Kidney (tissue), 14 donors: Measurements from ENCODE around the gene FAM53C. TPM values are rescaled to one million over a fixed set of nuclear protein-coding genes. Genes with fewer than 3 reads are reported as not detected.

Experiments used
- DNase-seq, 5 donors: peaks; one replicate each; pipeline ENCODE4 v3.0.0-alpha.2; 2013 to 2020
- FAIRE-seq: peaks from 2 replicates; lab custom pipeline; 2012; peaks lifted over from hg19 to GRCh38; lab: Jason Lieb, UNC
- H3K27ac ChIP-seq, 2 donors: one replicate each; pipeline ENCODE4 v1.7.0; 2013; ENCODE audit warnings: low read depth in 2 of 2, low read length in 2 of 2, inconsistent platforms in 1 of 2
- H3K27me3 ChIP-seq: one replicate; pipeline ENCODE4 v1.7.1; 2013; ENCODE audit warnings: low read length, inconsistent platforms; ENCODE audit not compliant: control insufficient read depth, insufficient read depth
- H3K36me3 ChIP-seq, 3 donors: one replicate each; pipeline versions ENCODE4 v1.7.0 to v1.7.1; 2013; ENCODE audit warnings: low read length in 3 of 3, control low read depth in 1 of 3, inconsistent platforms in 1 of 3; ENCODE audit not compliant: insufficient read depth in 3 of 3, control insufficient read depth in 2 of 3
- H3K4me1 ChIP-seq, 3 donors: one replicate each; pipeline versions ENCODE4 v1.7.0 to v1.7.1; 2013; ENCODE audit warnings: low read length in 3 of 3, inconsistent platforms in 1 of 3, low read depth in 1 of 3; ENCODE audit not compliant: control insufficient read depth in 2 of 3, insufficient read depth in 2 of 3
- H3K4me3 ChIP-seq, 3 donors: one replicate each; pipeline versions ENCODE4 v1.7.0 to v1.8.1; 2013; ENCODE audit warnings: low read length in 3 of 3, control low read depth in 1 of 3, inconsistent platforms in 1 of 3
- H3K9ac ChIP-seq, 3 donors: one replicate each; pipeline versions ENCODE4 v1.7.0 to v1.7.1; 2013; ENCODE audit warnings: low read length in 3 of 3, control low read depth in 1 of 3, inconsistent platforms in 1 of 3
- H3K9me3 ChIP-seq, 3 donors: one replicate each; pipeline versions ENCODE4 v1.7.0 to v1.7.1; 2013; ENCODE audit warnings: low read length in 3 of 3, control low read depth in 1 of 3, inconsistent platforms in 1 of 3; ENCODE audit not compliant: control insufficient read depth in 2 of 3, insufficient read depth in 1 of 3
- intact Hi-C: fragments of 100-400 bp; cut with DNase I; formaldehyde crosslinking; loops from one replicate; pipeline ENCODE4 v1.11.1; 2022
- polyA plus RNA-seq: library from polyadenylated mRNA; stranded (reverse); fragments of 350-450 nt; fragmentation: Illumina TruSeq; extraction: RNeasy Lipid Tissue Mini Kit (QIAGEN cat#74804); gene quantifications from one replicate; pipeline ENCODE4 v1.2.3, GENCODE V29; 2014; ENCODE audit warnings: low read depth, low replicate concordance; ENCODE audit not compliant: insufficient read depth
- total RNA-seq: library from RNA; stranded (reverse); fragmentation: NEBNext Ultra II Directional; extraction: Animal tissue kit (Norgen Biotek cat#: 25700); gene quantifications from one replicate; pipeline ENCODE4 v1.2.1, GENCODE V29; 2021
- TF ChIP-seq, protein P1 (sequence below): IDR thresholded peaks from 3 replicates; pipeline ENCODE4 v1.5.1; 2012; ENCODE audit warnings: mild to moderate bottlenecking, moderate library complexity, borderline replicate concordance; ENCODE audit not compliant: insufficient read depth; ENCODE audit errors: extremely low read depth
- donor health status: control.
- donor health status: control.
- donor health status: control.
- donor health status: control.
- donor health status: control.
- donor health status: DM: yes; HTN: yes; CAD: no.
- donor health status: Normal renal cell carcinoma (clear cell type).

Gene FAM53C
- total and polyA plus RNA-seq, 2 donors from 2014 or later: 8.1 to 18.9 TPM

DNA sequence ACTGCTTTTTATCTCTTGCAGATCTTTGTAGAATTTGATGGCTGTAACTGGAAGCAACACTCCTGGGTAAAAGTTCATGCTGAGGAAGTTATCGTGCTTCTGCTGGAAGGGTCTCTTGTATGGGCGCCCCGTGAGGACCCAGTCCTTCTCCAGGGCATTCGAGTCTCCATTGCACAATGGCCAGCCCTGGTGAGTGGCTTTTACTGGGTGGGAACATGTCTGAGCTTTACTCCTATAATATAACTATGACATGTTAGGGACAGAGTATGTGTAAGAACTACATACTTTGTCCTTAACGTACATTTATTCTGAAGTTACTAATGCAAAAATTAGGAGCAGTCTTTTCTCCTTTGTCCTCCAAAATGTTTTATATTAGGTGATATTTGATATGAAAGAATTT is 34.6 kb downstream of the FAM53C start:
- intact Hi-C loops: no loop called here
- H3K4me3 ChIP-seq: no peak overlapping the region
- H3K27ac ChIP-seq: no peak overlapping the region
- no peaks in the 10 kb centered on the region for H3K9me3 ChIP-seq
- DNase-seq (no peak), FAIRE-seq (no peak)
- no peak overlapping the region for H3K9ac ChIP-seq
- peaks cover 0 to 9% (median 9%) of the 10 kb centered on the region in 3 donors for H3K36me3 ChIP-seq
- H3K27me3 ChIP-seq: no peaks in the 10 kb centered on the region
- H3K4me1 ChIP-seq: peaks cover 0 to 2% (median 0%) of the 10 kb centered on the region in 3 donors
- TF ChIP-seq, protein P1, sequence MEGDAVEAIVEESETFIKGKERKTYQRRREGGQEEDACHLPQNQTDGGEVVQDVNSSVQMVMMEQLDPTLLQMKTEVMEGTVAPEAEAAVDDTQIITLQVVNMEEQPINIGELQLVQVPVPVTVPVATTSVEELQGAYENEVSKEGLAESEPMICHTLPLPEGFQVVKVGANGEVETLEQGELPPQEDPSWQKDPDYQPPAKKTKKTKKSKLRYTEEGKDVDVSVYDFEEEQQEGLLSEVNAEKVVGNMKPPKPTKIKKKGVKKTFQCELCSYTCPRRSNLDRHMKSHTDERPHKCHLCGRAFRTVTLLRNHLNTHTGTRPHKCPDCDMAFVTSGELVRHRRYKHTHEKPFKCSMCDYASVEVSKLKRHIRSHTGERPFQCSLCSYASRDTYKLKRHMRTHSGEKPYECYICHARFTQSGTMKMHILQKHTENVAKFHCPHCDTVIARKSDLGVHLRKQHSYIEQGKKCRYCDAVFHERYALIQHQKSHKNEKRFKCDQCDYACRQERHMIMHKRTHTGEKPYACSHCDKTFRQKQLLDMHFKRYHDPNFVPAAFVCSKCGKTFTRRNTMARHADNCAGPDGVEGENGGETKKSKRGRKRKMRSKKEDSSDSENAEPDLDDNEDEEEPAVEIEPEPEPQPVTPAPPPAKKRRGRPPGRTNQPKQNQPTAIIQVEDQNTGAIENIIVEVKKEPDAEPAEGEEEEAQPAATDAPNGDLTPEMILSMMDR: no peak

DNA sequence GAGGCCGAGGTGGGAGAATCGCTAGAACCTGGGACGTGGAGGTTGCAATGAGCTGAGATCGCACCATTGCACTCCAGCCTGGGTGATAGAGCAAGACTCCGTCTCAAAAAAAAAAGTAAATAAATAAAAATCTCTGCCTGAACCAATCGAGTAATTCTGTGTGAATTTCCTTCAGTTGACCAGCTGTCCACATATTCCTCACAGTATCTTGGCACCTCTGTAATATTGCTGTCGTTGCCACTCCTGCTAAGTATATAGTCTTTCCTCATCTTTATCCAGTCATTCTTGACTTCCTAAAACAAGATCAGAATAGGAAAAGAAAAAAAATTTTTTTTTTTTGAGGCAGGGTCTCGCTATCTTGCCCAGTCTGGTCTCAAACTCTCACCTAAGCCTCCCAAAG is 44.3 kb downstream of the FAM53C start:
- intact Hi-C loops: no loop called here
- no peak overlapping the region for H3K4me3 ChIP-seq
- H3K27me3 ChIP-seq: no peaks in the 10 kb centered on the region
- FAIRE-seq: no peak
- no peak overlapping the region for H3K9ac ChIP-seq
- no peak for DNase-seq
- H3K27ac ChIP-seq: no peak overlapping the region
- H3K36me3 ChIP-seq: peaks cover 7 to 42% (median 40%) of the 10 kb centered on the region in 3 donors
- no peaks in the 10 kb centered on the region for H3K9me3 ChIP-seq
- no peaks in the 10 kb centered on the region for H3K4me1 ChIP-seq
- TF ChIP-seq, protein P1: no peak

DNA sequence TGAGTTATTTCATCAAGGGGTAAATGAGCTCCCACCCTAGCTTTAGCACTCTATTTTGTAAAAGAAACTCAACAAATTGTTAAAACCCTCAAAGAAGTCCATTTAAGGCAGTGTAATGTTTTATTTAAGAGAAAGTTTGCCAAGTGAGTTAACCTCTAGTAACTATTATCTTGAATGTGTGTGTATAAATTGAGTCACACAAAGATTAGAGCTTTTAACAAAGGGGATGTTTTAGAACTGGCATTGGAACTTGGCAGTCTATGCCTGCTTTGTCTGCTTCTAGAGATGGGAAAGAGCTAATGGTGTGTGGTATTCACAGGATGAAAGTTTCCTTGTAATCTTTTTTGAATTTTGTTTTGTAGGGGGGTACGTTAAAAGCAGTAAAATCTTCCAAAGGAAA is 47.6 kb downstream of the FAM53C start:
- H3K4me1 ChIP-seq: no peaks in the 10 kb centered on the region
- no peaks in the 10 kb centered on the region for H3K9me3 ChIP-seq
- no peak overlapping the region for H3K27ac ChIP-seq
- intact Hi-C loops: no loop called here
- TF ChIP-seq, protein P1: no peak
- no peak overlapping the region for H3K4me3 ChIP-seq
- H3K9ac ChIP-seq: no peak overlapping the region
- H3K27me3 ChIP-seq: no peaks in the 10 kb centered on the region
- peaks cover 3 to 43% (median 29%) of the 10 kb centered on the region in 3 donors for H3K36me3 ChIP-seq
- FAIRE-seq (no peak), DNase-seq (no peak)

DNA sequence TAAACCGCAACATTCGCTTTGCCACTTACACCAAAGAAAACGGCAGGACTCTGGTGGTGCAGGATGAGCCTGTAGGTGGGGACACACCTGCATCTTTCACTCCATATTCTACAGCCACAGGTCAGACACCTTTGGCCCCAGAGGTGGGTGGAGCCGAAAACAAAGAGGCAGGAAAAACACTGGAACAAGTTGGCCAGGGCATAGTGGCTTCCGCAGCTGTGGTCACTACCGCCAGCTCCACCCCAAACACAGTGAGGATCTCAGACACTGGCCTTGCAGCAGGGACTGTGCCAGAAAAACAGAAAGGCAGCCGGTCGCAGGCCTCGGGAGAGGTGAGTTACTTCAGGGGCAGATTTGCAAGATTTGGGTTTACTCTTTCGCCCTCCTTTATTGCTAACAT is 48.2 kb downstream of the FAM53C start:
- Histone ChIP-seq H3K9me3 (no peaks in the 10 kb centered on the region), H3K36me3 (peaks cover 3 to 39% (median 30%) of the 10 kb centered on the region in 3 donors), H3K27ac (no peak overlapping the region), H3K4me1 (no peaks in the 10 kb centered on the region), H3K27me3 (no peaks in the 10 kb centered on the region), H3K9ac (no peak overlapping the region), H3K4me3 (no peak overlapping the region)
- DNase-seq (no peak), FAIRE-seq (no peak)
- TF ChIP-seq, protein P1: no peak
- intact Hi-C loops: no loop called here
